T-helper 22 cell (primary cell): Measurements from ENCODE around the gene RPS26.
"Not testable (repeated sequence)": the region's sequence is repeated elsewhere in the genome, so short reads cannot be mapped to it uniquely, and the experiment has no call there.

ENCODE experiments used
- DNase-seq: peaks from one replicate; pipeline ENCODE4 v3.0.0-alpha.2; 2020; ENCODE audit warnings: low read depth

Gene RPS26

DNA sequence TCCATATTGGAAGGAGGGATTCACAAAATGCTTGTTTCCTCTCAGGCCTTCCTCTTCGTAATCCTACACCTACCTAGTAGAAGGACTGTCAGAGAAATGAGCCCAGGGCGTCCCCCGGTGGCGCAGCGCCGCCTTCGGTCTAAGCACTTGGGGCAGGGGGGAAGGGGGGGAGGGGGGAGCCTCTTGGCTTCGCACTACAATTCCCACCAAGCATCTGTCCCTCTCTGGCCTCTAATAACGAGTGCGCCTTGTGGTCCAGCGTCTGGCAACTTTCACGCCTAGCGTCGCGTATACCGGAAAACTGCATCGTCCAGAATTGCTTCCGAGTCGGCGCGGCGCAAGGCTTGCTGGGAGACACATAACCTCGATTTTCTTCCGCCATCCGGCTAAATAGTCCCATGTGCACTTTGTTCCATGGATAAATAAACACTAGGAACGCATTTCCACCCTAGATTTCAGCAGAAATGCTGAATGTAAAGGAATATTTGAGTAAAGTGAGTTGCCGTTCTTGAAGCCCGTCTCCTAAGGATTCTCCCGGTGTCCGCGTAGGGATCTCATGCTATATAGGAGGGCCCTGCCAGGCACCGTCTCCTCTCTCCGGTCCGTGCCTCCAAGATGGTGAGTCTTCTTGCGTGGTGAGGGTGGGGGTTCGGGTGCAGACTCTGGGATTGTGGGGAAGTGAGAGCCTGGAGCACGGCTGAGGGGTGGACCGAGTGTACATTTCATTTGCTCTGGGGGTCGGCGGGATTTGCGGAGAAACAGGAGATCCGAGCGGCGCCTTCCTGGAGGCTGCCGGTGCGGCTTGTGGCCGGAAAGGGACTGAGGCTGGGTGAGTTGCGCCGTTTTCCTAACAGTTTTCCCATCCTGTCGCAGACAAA is at the start of gene RPS26:
TSS of gene RPS26 (plus strand) at position 367 of the 878 bp plus-strand sequence. CDS start at position 616, 249 bp downstream.
- peak; percentile 94 for DNase-seq

DNA sequence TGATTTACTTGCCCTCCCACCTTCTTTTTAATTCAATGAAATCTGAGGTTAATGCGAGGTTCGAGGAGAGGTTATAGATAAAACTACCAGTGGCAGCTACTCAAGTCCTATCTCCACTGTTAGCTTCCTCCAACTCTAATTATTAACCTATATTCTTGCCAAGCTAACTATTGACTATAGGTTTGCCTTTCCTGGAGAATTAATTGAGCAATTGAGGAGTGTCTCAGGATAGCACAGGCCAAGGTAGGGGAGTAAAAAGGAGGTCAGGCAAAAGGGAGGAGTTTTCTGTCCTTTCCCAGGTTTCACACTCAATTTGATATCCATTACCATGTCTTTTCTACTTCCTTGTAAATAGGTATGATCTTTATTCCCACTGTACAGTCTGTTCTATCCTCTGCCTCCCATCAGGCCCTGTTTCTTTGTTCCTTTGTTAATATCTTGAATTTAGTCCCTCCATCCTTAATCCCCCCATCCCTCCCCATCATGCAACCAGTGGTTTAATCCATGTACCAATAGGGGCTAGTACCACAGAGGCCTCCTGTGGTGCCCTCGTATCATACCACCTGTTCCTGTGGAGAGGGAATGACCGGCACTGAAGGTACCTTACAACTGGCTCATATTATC is 48.4 kb upstream of the RPS26 start:
- DNase-seq: no peak

DNA sequence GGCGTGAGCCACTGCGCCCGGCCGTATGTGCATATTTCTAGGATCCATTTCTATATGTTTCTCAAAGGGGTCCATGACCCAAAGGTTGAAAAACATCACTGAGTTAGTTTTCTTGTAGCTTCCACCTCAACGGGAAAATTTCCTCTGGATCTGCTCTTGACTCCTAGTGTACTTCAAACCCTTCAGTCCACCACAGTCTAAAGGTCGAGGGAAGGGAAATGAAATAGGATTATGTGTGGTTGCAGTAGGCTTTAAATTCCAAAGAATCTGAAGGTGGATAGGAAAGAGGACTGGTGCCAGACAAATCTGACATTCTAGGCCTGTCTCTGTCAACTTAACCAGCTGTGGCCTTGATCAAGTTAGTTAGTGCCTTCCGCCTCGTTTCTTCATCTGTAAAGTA is 46.4 kb upstream of the RPS26 start:
- DNase-seq: no peak

DNA sequence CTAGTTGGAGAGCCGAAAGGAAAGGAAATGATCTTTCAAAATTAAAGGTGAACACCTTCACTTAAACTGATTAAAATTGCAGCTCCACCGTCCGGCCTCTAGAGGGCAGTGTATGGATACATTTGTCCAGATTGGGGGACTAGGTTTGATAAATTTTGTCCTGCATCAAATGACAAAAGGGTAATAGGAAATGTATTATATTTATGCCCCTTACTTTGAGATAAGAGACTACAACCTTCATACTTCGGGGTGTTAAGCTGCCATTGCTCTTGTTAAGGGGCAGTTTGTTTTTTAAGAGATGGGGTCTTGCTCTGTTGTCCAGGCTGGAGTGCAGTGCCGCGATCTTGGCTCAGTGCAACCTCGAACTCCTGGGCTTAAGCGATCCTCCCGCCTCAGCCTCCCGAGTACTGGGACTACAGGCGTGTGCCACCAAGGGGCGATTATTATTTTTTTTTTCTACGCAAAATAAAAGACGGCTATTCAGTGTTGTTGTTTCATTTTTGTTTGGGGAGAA is 45.5 kb upstream of the RPS26 start:
- DNase-seq: peak; percentile 21

- DNase-seq: no peak
These were observed 44.8 kb upstream of the RPS26 start, which contains the start of gene SUOX for GRCh38 chr12:55996715-55997534. TSS of gene SUOX (plus strand) at chr12:55997276. CDS start at chr12:56002222, 4,946 bp downstream.

DNA sequence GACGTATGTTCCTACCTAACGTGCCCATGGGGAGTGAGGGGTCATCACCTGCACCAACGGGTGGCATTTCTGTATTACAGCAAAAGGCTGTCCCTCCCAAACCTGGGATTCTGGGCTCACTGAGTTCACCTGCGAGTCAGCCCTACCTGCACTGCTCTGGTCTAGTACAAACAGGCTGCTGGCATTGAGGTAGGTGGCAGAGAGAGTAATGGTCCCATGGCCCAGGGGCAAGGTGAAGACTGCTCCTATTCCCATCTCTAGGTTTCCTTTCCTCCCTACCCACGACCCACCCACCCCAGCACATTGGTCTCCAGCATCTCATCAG is 44.2 kb upstream of the RPS26 start:
- DNase-seq: no peak

GRCh38 chr12:55999522-55999921 is 42.2 kb upstream of the RPS26 start:
- DNase-seq: not testable (repeated sequence)

GRCh38 chr12:55999999-56000540 is 41.6 kb upstream of the RPS26 start:
- not testable (repeated sequence) for DNase-seq

- no peak for DNase-seq
These were observed 40.1 kb upstream of the RPS26 start for GRCh38 chr12:56001487-56002100.

- DNase-seq: not testable (repeated sequence)
These were observed 38.3 kb upstream of the RPS26 start for GRCh38 chr12:56003376-56003775.

DNA sequence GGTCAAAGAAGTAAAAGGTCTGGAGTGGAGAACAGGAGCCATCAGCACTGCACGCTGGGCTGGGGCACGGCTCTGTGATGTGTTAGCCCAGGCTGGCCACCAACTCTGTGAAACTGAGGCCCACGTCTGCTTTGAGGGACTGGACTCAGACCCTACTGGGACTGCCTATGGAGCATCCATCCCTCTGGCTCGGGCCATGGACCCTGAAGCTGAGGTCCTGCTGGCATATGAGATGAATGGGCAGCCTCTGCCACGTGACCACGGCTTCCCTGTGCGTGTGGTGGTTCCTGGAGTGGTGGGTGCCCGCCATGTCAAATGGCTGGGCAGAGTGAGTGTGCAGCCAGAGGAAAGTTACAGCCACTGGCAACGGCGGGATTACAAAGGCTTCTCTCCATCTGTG is 37.5 kb upstream of the RPS26 start:
- DNase-seq: no peak

DNA sequence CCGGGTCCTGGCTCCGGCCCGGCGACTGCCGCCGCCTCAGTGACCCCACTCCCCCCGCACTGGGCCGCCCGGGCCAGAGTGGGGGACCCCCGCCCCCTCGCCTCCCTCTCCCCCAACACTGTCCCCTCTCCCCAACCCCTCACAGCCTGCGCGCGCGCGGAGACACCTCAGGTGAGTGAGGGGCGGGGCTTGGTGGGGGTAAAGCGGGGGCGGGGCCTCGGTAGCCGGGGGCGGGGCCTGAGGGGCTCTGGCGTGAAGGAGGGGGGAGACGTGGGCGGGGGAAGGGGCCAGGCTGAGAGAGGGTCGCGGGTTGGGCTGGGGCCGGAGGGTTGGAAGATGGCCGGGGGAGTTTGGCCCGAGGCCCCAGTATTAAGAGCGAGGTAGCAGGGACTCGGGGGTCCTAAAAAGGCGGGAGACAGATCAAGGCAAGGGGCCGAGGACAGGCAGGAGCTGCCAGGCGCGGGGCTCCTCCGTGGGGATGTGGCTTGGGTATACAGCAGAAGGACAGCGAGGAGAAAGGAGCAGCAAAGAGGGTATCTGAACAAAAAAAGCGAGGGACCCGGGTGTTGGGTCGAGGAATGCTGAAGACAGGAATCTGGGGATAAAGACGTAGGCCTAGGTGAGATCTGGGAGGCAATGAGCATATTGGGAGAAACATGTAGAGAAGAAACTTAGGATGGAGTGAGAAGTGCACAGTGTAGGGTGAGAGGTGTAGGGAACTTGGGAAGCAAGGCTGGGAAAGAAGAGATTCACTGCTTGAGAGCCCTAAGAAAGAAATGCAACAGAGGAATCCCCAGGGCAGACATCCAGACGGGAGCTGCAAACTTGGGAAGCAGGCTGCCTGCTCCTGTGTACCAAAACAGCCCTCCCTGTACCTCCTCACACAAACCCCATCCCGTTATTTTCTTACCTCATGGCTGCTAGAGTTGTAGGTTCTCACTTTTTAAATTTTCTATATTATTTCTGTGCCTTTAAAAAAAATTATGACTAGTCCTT is 33.9 kb upstream of the RPS26 start:
- DNase-seq: peak; percentile 58

- no peak for DNase-seq
These were observed 31.6 kb upstream of the RPS26 start for GRCh38 chr12:56010111-56010570.

GRCh38 chr12:56011509-56012090 is 30.1 kb upstream of the RPS26 start:
- DNase-seq: no peak

DNA sequence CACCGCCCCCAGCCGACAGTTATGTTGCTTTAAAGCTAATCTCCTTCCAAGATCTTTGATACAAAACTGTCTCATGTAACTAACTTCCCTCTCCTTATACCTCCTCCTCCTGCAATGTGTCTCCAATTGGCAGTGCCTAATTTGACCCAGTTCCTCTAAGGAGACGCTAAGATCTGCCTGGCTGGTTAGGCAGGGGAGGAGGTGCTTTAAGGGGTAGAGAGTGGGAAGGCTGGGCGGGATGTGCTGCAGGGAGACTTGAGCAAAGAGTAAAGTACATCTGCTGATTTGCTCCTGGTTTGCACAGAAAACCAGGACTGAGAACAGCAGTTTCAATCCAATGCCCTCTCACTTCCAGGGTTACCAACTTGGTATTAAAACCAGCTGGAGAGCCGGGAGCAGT is 28.2 kb upstream of the RPS26 start:
- DNase-seq: no peak

- no peak for DNase-seq
These were observed 27.5 kb upstream of the RPS26 start for GRCh38 chr12:56014205-56014604.

DNA sequence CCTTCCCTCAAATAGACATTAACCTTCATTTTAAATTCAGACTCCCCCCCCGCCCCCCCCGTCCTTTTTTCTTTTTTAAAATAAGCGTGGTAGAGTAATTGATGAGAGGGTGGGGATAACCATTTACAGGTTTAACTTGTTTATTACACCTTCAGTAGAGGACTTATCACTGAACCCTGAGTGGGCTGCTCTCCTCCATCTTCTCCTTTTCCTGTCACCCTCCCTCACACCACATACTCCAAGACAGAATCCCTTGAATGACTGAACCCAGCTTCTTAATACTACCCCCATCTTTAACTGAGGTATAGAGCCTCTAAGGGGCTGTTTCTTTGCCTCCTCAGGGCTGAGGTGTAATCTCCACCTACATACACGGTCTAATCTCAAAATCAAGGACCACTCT is 24.5 kb upstream of the RPS26 start:
- no peak for DNase-seq

GRCh38 chr12:56018356-56018755 is 23.4 kb upstream of the RPS26 start:
- DNase-seq: no peak

DNA sequence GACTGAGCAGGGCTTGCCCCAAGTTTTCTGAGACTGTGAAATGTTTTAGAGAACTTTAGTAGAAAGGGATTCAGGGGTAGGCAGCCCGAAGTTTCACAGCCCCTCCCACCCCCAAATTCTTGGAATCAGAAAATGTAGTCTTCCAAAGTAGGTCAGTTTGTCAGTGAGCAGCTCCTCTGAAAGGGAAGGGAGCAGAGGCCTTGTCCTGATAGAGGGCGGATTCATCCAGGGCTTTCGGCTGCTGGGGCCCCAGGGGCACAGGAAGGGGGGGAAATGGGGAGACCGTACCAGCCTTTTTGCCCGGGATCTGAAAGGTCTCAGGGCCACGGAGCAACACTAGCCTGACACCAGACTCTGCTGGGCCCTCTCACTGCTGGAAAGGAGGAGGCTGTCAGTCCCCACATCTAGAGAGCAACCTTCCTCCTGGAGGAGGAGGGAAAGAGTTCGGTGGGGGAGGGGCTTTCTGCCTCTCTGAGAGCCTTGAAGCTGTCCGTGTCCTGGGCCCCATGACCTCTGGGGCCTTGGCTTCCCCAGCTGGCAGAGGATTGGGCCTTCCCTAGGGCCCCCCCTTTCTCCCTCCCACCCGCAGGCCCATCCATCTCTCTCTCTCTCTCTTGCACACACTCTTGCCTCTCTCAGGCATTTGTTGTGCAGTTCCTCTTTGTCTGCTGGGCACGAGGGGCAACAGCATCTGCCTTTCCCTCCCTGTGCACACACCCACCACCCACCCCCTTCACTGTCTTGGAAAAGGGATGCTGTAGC is 21.1 kb upstream of the RPS26 start, which contains the start of gene IKZF4:
TSS of gene IKZF4 (plus strand) at position 621 of the 762 bp plus-strand sequence. CDS start 451 bp downstream, outside the sequence.
- no peak for DNase-seq
